GM10266 (cell line): Measurements from ENCODE around the gene DDX17.

ENCODE experiments used
- DNase-seq: peaks from one replicate; pipeline ENCODE4 v3.0.0; 2012; ENCODE audit errors: extremely low spot score
- TF ChIP-seq, protein P1 (sequence below): IDR thresholded peaks from 2 replicates; pipeline ENCODE4 v1.5.1; 2012; ENCODE audit warnings: mild to moderate bottlenecking, low read depth; ENCODE audit not compliant: control insufficient read depth, insufficient read depth; ENCODE audit errors: missing control alignments

DDX17 gene

DNA sequence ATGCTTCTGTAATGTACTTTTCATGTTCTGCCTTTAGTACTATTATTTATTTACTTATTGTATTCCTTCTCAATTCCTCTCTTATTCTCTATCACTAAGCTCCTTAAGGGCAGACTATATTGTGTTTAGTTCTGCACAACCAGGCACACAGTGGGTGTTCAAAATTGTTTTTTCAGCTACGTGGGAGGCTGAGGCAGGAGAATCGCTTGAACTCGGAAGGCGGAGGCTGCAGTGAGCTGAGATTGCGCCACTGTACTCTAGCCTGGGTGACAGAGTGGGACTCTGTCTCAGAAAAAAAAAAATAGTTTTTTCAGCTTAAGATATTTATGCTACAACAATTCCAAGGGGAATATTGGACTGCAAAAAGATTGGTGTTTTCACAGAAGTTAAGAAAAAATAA, 17.4 kb upstream of the DDX17 start:
- TF ChIP-seq, protein P1, sequence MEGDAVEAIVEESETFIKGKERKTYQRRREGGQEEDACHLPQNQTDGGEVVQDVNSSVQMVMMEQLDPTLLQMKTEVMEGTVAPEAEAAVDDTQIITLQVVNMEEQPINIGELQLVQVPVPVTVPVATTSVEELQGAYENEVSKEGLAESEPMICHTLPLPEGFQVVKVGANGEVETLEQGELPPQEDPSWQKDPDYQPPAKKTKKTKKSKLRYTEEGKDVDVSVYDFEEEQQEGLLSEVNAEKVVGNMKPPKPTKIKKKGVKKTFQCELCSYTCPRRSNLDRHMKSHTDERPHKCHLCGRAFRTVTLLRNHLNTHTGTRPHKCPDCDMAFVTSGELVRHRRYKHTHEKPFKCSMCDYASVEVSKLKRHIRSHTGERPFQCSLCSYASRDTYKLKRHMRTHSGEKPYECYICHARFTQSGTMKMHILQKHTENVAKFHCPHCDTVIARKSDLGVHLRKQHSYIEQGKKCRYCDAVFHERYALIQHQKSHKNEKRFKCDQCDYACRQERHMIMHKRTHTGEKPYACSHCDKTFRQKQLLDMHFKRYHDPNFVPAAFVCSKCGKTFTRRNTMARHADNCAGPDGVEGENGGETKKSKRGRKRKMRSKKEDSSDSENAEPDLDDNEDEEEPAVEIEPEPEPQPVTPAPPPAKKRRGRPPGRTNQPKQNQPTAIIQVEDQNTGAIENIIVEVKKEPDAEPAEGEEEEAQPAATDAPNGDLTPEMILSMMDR: no peak
- no peak for DNase-seq

DNA sequence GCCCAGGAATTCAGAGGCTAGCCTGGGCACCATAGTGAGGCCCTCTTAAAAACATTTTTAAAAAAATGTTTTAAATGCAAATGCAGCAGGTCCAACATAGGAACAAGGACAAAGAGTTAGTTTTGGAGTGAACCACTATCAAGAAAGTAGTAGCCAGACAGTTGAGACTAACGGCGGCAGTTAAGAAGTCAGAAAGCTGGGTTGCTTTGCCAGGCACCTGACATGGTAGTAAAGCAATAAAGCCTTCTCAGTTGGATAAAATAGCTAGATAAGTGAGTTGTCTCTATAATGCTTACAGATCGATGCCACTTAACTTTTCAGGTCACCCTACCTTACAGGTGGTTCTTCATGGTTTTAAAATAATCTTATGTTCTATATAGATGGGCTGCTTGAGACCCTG, 16.9 kb upstream of the DDX17 start:
- no peak for DNase-seq
- TF ChIP-seq, protein P1: no peak

DNA sequence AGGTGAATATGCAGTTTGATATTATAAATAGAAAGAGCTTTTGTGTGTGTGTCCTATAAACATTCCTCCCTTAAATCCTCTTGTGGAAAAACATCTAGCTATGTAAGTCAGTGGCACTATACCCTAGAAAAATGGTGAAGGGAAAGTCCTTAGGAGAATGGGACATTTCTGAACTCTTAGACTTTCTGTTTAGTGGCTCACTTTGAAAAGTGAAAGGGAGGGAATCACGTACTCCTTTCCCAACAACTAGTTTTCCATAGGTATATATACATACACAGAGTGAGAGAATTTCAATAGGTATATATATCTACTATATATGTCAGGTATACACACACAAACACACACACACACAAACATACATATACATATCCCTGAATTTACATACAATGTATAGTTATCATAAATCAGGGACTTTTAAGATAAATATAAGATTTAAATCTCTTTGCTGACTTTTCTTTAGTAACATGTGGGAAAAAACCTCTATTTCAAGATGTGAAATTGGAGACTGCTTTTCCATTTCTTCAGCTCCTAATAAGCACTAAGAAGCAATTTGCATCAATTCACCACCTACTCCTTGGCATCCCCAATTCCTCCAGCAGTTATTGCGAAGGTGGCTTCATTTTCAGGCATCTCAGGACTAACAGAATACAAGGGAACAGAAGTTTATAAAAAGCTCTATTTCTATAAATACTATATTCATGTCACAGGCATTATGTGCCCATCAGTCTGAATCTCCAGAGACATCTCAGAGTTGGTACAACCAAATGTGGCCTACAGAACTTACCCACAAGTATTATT, 13.5 kb upstream of the DDX17 start:
- DNase-seq: no peak
- TF ChIP-seq, protein P1: no peak

DNA sequence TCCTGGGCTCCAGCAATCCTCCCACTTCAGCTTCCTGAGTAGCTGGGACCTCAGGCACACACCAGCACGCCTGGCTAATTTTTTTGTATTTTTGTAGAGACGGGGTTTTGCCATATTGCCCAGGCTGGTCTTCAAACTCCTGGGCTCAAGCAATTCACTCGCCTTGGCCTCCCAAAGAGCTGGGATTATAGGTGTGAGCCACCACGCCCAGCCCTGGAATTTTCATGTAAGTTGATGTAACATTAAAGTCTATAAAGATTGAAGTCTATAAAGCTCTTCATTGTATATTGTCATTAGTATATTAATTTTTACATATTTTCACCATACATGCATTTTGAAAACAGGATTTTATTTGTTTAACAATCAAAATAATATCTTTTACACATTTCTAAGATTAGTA, 12.5 kb upstream of the DDX17 start:
- DNase-seq: no peak
- TF ChIP-seq, protein P1: no peak

DNA sequence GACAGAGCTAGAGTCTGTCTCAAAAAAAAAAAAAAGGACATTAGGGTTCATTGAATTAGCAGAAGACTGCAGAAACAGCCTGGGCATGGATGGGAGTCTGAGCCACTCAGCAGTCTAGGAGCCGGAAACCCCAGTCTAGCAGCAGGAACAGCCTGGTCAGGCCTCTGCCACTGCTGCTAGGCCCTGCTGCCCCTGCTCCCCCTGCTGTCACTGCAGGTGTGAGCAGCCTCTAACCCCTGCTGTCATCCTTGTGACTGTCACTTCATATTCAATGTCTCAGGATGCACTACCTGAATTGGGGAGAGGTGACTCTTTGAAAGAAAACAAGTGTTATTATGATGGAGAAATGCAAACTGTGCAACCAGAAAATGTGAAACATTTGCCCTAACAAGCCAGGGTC, 7.0 kb upstream of the DDX17 start:
- TF ChIP-seq, protein P1: peak; percentile 63
- DNase-seq: peak; percentile 51

DNA sequence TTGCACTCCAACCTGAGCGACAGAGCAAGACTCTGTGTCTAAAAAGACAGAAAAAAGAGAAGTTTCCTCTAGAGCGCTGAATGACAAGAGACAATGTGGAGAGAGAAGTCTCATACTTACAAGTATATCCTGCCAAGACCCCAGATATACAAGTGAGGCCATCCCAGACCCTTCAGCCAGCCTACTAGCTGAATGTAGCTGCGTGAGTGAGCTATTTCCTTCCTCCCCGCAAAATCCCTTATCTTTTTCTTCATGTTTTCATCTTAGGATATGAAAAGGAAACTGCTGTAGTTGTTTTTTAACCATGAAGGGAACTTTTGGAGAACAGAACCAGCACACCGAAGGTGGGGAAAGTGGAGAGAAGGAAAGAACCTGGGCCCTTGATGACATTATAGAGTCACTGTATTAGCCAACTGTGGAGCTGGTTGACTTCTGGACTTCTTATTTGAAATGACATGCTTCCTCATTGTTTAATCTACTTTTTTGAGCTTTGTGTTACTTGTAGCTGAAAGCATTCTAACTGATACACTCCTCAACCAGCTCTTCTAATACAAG, 4.4 kb upstream of the DDX17 start:
- TF ChIP-seq, protein P1: no peak
- DNase-seq: no peak

DNA sequence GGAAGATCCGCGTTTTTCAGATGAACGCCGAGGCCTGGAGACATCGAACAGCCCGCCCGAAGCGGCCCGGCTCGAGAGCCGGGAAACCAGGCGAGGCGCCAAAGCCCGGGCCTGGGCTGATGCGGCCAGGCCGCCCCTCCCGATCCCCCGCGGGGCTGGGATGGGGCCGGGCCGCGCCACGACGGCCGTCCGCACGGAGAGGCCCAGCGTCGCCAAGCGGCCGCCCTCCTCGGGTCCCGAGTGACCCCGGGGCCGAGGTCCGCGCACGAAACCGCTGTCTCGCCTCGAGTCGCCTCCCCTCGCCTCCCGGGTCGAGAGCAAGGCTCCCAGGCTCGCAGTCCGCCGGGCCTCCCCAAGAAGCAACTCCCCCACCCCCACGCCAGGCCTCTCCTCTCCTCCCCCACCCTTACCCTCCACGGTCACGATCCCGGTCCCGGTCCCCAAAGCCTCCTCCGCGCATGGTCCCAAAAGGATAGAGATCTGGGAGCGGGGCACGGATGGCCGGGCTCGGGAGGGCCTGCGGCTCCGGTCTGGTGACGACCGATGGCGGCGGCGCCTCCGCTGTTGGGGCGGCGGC, 482 bp downstream of the DDX17 start:
- TF ChIP-seq, protein P1: no peak
- DNase-seq: peak; percentile 66
